NB4 (cell line): ENCODE results near the gene GALNT2.

Source experiments
- DNase-seq: peaks from one replicate; pipeline ENCODE4 v3.0.0; 2010; ENCODE audit warnings: low read depth
- H3K4me3 ChIP-seq: one replicate; pipeline ENCODE4 v1.5.1; 2011; ENCODE audit warnings: mild to moderate bottlenecking, low read depth, low read length, moderate library complexity
- CTCF ChIP-seq: IDR thresholded peaks from one replicate; pipeline ENCODE4 v1.5.1; 2012; ENCODE audit warnings: low read depth, low read length
- MYC ChIP-seq: IDR thresholded peaks from 2 replicates; pipeline ENCODE4 v1.6.1; 2011; ENCODE audit warnings: low read depth, low read length
- POLR2A ChIP-seq: IDR thresholded peaks from 2 replicates; pipeline ENCODE4 v1.6.1; 2011; ENCODE audit warnings: mild to moderate bottlenecking; ENCODE audit not compliant: insufficient read length; ENCODE audit errors: extremely low read depth
- TF ChIP-seq, protein P1 (sequence below): IDR thresholded peaks from 2 replicates; pipeline ENCODE4 v1.6.1; 2011; ENCODE audit warnings: low read depth, low read length

Gene GALNT2

GRCh38 chr1:230085178-230085515 is 18.1 kb downstream of the GALNT2 start:
- DNase-seq, result no peak

GRCh38 chr1:230086151-230086550 is 19.1 kb downstream of the GALNT2 start:
- H3K4me3 ChIP-seq, result no peak overlapping the region
- TF ChIP-seq, protein P1, sequence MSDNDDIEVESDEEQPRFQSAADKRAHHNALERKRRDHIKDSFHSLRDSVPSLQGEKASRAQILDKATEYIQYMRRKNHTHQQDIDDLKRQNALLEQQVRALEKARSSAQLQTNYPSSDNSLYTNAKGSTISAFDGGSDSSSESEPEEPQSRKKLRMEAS, result no peak
- TF ChIP-seq CTCF, result no peak
- TF ChIP-seq MYC, result no peak
- no peak for TF ChIP-seq POLR2A
- no peak for DNase-seq

More at GRCh38 chr1:230085178-230085515, 18.1 kb downstream of the GALNT2 start:
- no peak for TF ChIP-seq POLR2A
- no peak for TF ChIP-seq CTCF
- TF ChIP-seq, protein P1, result no peak
- no peak for TF ChIP-seq MYC
- H3K4me3 ChIP-seq, result no peak overlapping the region

DNA sequence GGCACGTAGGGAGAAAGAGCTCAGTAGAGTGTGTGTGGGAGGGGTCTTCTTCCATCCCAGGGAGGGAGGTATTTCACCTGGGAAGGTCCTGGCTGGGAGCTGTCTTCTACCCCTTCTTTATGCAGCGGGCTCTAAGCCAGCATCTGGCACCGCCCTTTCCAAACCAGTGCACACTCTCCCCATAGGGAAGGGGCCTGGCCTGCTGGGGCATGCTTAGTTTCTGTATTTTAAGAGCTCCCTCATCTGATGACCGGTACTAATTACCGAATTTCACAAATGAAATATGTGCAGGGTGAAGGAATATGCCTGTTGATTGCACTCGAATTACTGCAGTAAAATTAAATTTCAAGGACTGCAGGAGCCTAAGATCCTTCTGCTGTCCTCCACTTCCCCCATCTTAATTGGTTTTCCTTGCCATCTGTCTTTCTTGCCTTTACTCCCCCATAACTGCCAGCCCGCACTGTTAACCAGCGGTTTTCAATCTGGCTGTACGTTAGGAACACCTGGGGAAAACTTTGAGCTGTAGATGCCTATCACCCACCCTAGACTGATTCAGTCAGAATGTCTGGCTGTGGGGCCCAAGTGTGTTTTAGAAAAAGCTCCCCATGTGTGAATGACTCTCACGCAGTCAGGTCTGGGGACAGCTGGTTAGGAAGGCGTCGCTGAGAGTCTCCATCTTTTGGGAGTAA is 20.1 kb downstream of the GALNT2 start:
- DNase-seq, result peak; percentile 21
- H3K4me3 ChIP-seq, result no peak overlapping the region
- TF ChIP-seq MYC, result no peak
- TF ChIP-seq, protein P1, result no peak
- no peak for TF ChIP-seq POLR2A
- no peak for TF ChIP-seq CTCF

GRCh38 chr1:230087717-230088105 is 20.7 kb downstream of the GALNT2 start:
- no peak overlapping the region for H3K4me3 ChIP-seq
- TF ChIP-seq CTCF (no peak), POLR2A (no peak), MYC (no peak)
- TF ChIP-seq, protein P1, result no peak
- no peak for DNase-seq

DNA sequence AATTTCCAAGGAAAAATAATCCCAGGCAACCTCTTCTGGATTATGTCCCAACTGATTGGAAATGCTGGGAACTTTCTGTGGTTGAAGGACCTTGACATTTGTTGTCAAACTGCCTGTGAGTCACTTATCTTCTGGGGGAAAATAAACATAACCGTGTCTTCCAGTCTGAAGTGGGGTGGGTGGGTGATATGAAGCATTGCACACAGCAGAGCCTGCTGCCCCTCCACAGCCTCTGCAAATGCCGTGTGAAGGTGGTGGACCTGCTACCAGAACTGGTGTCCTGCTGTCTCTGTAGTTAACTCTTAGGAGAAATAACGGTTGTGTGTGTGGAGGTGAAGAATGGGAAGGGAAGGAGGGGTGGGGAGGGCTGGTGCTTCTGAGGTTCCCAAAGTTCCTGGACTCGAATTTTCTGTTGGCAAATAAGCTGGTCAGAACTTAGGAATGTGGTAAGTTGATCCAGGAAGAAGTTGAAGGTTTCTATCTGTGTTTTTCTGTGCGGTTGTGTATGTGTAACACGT is 23.2 kb downstream of the GALNT2 start:
- H3K4me3 ChIP-seq, result no peak overlapping the region
- no peak for TF ChIP-seq MYC
- TF ChIP-seq, protein P1, result no peak
- TF ChIP-seq CTCF, result no peak
- TF ChIP-seq POLR2A, result no peak
- no peak for DNase-seq
